Measurements from ENCODE around the gene DENND6B. TPM values are rescaled to one million over a fixed set of nuclear protein-coding genes. Genes with fewer than 3 reads are reported as not detected.

The DENND6B gene
- total and polyA plus RNA-seq, 4 donors: 0.86 to 1.2 (median 1.1) TPM

GRCh38 chr22:50348058-50348457 is 21.2 kb upstream of the DENND6B start:
- no peak overlapping the region for H3K9ac ChIP-seq (ENCODE audit: low read depth in 1 of 2, low read length in 2 of 2)
- no peaks in the 10 kb centered on the region for H3K27me3 ChIP-seq (ENCODE audit: control insufficient read depth in 4 of 4, insufficient read depth in 4 of 4, low read length in 3 of 4)
- H3K4me3 ChIP-seq (ENCODE audit: low read depth in 1 of 3, low read length in 3 of 3): no peak overlapping the region
- H3K36me3 ChIP-seq (ENCODE audit: control insufficient read depth in 4 of 4, insufficient read depth in 3 of 4, low read depth in 1 of 4, low read length in 3 of 4): peaks cover 0 to 7% (median 1%) of the 10 kb centered on the region in 4 donors
- DNase-seq (ENCODE audit: low spot score): no peak
- peaks cover 0 to 10% (median 6%) of the 10 kb centered on the region in 4 donors for H3K4me1 ChIP-seq (ENCODE audit: control insufficient read depth in 4 of 4, insufficient read depth in 4 of 4, low read length in 3 of 4)
- 64% methylated on average over 2 of the region's 2 CpGs for WGBS
- no peaks in the 10 kb centered on the region for H3K9me3 ChIP-seq (ENCODE audit: control insufficient read depth in 4 of 4, low read length in 3 of 4)
- TF ChIP-seq CTCF (IDR thresholded peaks at IDR 0.05; ENCODE audit: low read depth, low read length, missing input control): no peak
- no peak for TF ChIP-seq MAX (IDR thresholded peaks at IDR 0.05)
- TF ChIP-seq GABPA (IDR thresholded peaks at IDR 0.05 in 1 of 2, conservative IDR thresholded peaks at IDR 0.05 in 1 of 2): no peak
- no peak for TF ChIP-seq RAD21 (IDR thresholded peaks at IDR 0.05)
- TF ChIP-seq EGR1 (IDR thresholded peaks at IDR 0.05; ENCODE audit: low read depth in 2 of 2): no peak
- TF ChIP-seq NR2F2 (IDR thresholded peaks at IDR 0.05): no peak
- no peak for TF ChIP-seq YY1 (IDR thresholded peaks at IDR 0.05)
- TF ChIP-seq JUND (IDR thresholded peaks at IDR 0.05): no peak
- H3K27ac ChIP-seq (ENCODE audit: low read depth in 1 of 2, low read length in 2 of 2): no peak overlapping the region

GRCh38 chr22:50347157-50347556 is 20.3 kb upstream of the DENND6B start:
- WGBS: 85% methylated on average over 8 of the region's 8 CpGs
- H3K36me3 ChIP-seq (ENCODE audit: control insufficient read depth in 4 of 4, insufficient read depth in 3 of 4, low read depth in 1 of 4, low read length in 3 of 4): peaks cover 0 to under 1% (median under 1%) of the 10 kb centered on the region in 4 donors
- no peak overlapping the region for H3K27ac ChIP-seq (ENCODE audit: low read depth in 1 of 2, low read length in 2 of 2)
- H3K27me3 ChIP-seq (ENCODE audit: control insufficient read depth in 4 of 4, insufficient read depth in 4 of 4, low read length in 3 of 4): no peaks in the 10 kb centered on the region
- no peak overlapping the region for H3K4me3 ChIP-seq (ENCODE audit: low read depth in 1 of 3, low read length in 3 of 3)
- H3K4me1 ChIP-seq (ENCODE audit: control insufficient read depth in 4 of 4, insufficient read depth in 4 of 4, low read length in 3 of 4): peaks cover 3 to 17% (median 14%) of the 10 kb centered on the region in 4 donors
- no peak for TF ChIP-seq RXRA (IDR thresholded peaks at IDR 0.05)
- TF ChIP-seq FOXA2 (IDR thresholded peaks at IDR 0.05): no peak
- no peak for TF ChIP-seq ATF3 (IDR thresholded peaks at IDR 0.05)
- no peak for TF ChIP-seq MAX (IDR thresholded peaks at IDR 0.05)
- TF ChIP-seq CTCF (IDR thresholded peaks at IDR 0.05; ENCODE audit: low read depth, low read length, missing input control): no peak
- TF ChIP-seq ZBTB33 (IDR thresholded peaks at IDR 0.05): no peak
- TF ChIP-seq GABPA (IDR thresholded peaks at IDR 0.05 in 1 of 2, conservative IDR thresholded peaks at IDR 0.05 in 1 of 2): no peak
- TF ChIP-seq TAF1 (conservative IDR thresholded peaks at IDR 0.05): no peak
- TF ChIP-seq JUND (IDR thresholded peaks at IDR 0.05): no peak
- TF ChIP-seq EGR1 (IDR thresholded peaks at IDR 0.05; ENCODE audit: low read depth in 2 of 2): no peak
- no peak for TF ChIP-seq HNF4A (conservative IDR thresholded peaks at IDR 0.05)
- no peak for TF ChIP-seq YY1 (IDR thresholded peaks at IDR 0.05)
- no peak for TF ChIP-seq HNF4G (IDR thresholded peaks at IDR 0.05)
- no peak for TF ChIP-seq FOXA1 (IDR thresholded peaks at IDR 0.05)
- TF ChIP-seq SP1 (IDR thresholded peaks at IDR 0.05): no peak
- TF ChIP-seq REST (IDR thresholded peaks at IDR 0.05): no peak
- no peak for DNase-seq (ENCODE audit: low spot score)
- H3K9ac ChIP-seq (ENCODE audit: low read depth in 1 of 2, low read length in 2 of 2): no peak overlapping the region
- H3K9me3 ChIP-seq (ENCODE audit: control insufficient read depth in 4 of 4, low read length in 3 of 4): no peaks in the 10 kb centered on the region

Measured in liver (tissue), 9 donors.